GM18517 (cell line): Measurements from ENCODE around the gene NTF3.

Experiments used
- ATAC-seq: cut with Tn5 transposase; IDR thresholded peaks from one replicate; pipeline ENCODE4 v1.9.1; 2021; ENCODE audit warnings: mild to moderate bottlenecking, moderate library complexity; ENCODE audit not compliant: unreplicated experiment

The NTF3 gene

GRCh38 chr12:5485454-5485853 lies 53.5 kb downstream of the NTF3 start:
- no peak for ATAC-seq

DNA sequence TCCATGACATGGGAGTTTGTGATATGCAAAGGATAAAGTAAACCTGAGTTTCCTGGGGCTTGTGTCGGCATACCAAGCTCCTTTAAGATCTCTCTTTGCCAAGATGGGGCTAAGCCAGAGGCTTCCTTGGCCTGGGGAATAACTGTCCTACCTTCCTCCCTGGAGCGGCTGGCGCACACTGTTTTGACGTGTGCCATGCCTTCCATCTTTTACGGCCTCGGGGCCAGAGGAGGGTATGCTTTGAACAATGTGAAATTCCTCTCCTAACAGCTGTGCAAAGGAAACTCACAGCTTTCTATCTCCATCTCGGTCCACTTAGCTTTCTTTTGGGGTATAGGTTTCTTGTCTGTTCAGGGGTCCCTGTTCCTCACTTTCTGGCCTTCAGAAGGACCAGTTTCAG lies 55.2 kb downstream of the NTF3 start:
- no peak for ATAC-seq

DNA sequence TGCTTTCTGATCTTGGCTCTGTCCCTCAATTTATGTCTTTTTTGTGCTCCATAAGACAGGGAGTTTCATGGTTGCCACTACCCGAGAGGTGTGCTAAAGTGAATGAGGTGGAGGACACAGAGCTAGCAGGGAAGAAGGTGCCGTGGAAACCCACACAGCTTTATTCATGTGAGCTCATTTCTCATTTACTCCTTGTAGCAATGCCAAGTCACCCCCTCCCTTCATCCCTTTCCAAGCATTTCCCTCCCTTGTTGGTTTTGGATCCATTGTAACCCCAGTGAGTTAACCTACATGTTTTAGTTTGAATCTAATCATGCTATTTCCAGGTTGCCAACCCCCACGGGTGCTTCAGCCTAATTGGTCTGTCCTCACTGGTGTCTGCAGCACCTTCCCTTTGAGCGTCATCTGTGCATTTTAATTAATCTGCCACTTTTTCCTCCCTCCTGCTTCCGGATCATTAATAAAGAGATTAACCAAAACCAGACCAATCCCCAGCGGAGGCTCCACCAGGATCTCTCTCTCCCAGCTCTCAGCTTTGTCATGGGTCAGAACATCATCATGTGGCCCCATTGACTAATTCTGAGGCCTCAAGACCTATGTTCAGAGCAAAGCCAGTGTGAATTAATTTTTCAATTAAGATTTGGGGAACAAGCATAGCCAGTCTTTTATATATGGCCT lies 56.2 kb downstream of the NTF3 start:
- no peak for ATAC-seq

DNA sequence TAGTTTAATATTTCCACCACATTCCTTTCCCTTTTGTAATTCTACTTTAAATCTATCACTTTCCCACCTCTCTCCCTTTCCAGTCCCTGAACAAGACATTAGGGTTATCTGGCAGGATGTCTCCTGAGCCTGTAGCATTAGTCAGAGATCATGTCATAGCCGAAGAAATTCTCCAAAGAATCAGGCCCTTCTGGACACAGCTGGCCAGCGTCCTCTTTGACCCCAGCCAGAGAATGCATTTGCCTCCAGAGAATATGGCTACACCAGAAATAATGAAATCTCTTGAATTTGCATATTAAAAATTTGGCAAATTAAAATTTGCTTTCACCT lies 56.7 kb downstream of the NTF3 start:
- ATAC-seq: no peak

- no peak for ATAC-seq
These were observed 57.1 kb downstream of the NTF3 start for GRCh38 chr12:5489017-5489416.

- ATAC-seq: no peak
These were observed 58.0 kb downstream of the NTF3 start for GRCh38 chr12:5489760-5490406.

- no peak for ATAC-seq
These were observed 60.7 kb downstream of the NTF3 start for GRCh38 chr12:5492562-5492961.

DNA sequence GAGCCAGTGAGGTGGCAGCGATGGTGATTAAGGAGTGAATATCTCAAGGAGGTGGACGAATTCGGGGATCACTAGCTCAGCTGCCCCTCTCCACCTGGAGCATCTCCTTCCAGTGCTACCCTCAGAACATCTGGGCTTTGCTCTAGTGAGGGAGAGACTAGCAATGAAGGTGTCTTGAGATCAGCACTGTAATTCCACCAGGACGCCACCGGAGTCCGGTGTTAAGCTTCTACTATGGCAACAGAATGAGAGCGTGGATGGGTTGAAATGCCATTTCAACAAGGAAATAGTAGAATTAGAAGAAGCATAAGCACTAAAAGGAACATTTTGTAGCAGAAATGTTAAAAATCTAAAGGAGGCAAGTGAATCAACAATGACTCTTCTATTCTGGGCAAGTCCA lies 61.1 kb downstream of the NTF3 start:
- ATAC-seq: no peak

DNA sequence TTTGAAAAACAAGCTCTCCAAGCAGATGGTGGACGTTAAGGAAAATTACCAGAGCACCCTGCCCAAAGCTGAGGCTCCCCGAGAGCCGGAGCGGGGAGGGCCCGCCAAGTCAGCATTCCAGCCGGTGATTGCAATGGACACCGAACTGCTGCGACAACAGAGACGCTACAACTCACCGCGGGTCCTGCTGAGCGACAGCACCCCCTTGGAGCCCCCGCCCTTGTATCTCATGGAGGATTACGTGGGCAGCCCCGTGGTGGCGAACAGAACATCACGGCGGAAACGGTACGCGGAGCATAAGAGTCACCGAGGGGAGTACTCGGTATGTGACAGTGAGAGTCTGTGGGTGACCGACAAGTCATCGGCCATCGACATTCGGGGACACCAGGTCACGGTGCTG lies 62.4 kb downstream of the NTF3 start:
- ATAC-seq: no peak

- ATAC-seq: no peak
These were observed 65.6 kb downstream of the NTF3 start for GRCh38 chr12:5497329-5498053.

GRCh38 chr12:5498076-5498475 lies 66.2 kb downstream of the NTF3 start:
- ATAC-seq: no peak

GRCh38 chr12:5498806-5499205 lies 66.9 kb downstream of the NTF3 start:
- no peak for ATAC-seq

DNA sequence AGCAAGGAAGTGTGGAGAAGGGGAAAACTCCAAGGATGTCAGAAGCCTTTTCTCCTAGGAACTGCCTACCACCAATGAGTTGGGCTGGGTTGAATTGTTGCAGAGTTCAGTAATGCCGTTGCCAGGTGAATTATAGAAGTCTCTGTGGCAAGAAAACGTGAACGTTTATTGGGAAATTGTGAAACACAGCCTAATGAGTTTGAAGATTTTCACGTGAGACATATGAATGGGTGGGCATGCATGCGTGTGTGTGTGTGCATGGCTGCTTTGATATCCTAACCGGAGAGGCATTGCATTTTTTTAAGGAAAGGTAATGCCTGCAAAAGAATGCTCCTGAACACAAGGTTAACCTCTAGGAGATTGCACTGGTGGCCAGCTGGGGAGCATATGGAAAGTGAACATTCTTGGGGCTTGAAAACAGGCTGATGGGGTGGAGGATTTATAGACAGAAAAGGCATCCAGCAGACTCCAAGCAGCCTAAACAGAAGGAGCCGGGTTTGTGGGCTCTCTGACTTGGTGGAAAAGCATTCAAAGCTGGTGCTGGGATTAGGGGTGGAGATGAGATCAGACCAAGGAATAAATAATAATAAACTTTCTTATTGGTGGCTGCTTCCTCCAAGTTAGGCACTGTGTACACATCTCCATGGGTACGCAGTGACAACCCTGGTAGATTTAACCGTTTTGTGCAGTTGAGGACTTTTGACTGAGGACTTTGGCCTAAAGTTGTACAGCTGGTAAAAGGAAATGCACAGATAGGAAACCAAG lies 67.8 kb downstream of the NTF3 start:
- ATAC-seq: no peak

GRCh38 chr12:5500331-5500659 lies 68.4 kb downstream of the NTF3 start:
- no peak for ATAC-seq

- no peak for ATAC-seq
These were observed 71.9 kb downstream of the NTF3 start for GRCh38 chr12:5503774-5504173.

DNA sequence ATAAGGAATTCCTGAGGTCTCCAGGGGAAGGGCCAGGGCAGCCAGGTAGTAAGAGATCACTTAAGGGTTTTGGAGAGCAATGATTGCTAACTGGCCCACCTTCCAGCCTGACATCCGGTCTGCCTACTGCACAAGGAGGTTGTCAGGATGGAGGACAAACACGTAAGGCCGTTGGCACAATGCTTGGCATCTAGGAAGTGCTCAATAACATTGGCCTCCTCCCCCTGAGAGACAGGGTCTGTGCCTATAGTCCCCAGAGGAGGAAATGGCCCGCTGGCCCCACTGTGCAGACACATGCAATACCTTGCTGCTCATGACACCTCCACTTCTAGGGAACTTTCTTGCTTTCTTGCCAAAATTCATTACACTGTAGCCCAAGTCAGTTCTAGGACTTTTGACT lies 73.2 kb downstream of the NTF3 start:
- no peak for ATAC-seq

GRCh38 chr12:5505751-5506150 lies 73.8 kb downstream of the NTF3 start:
- ATAC-seq: no peak

GRCh38 chr12:5506295-5506694 lies 74.4 kb downstream of the NTF3 start:
- ATAC-seq: no peak

- ATAC-seq: no peak
These were observed 74.9 kb downstream of the NTF3 start for GRCh38 chr12:5506821-5507231.

- ATAC-seq: no peak
These were observed 75.6 kb downstream of the NTF3 start for GRCh38 chr12:5507401-5507935.

GRCh38 chr12:5507944-5508343 lies 76.0 kb downstream of the NTF3 start:
- no peak for ATAC-seq
